Amniotic stem cell (primary cell): ENCODE data around the gene ACP2.
A peak's percentile ranks its signal among the peaks of the same experiment; 100 is the strongest.
"Not testable (repeated sequence)": the region's sequence is repeated elsewhere in the genome, so short reads cannot be mapped to it uniquely, and the experiment has no call there.

Source experiments
- DNase-seq: peaks from one replicate; lab custom pipeline; 2025; lab: John Stamatoyannopoulos, UW

Gene ACP2

DNA sequence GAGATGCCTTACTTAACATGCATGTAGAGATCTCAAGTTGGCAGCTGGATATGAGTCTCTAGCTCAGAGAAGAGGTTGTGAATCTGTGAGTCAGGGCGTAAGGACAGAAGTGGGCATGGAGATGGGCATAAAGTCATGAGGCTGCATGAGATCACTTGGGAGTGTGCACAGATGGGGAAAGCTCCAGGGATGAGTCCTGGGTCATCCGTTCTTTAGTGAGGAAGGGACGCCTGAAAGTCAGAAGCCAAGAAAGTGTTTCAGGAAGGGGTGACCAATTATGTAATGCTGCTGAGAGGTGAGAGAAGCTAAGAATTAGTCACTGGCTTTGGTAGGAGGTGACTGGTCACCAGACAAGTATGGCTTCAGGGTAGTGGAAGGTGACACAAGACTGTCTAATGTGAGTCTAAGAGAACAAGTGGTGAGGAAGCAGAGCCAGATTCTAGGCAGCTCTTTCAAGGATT is 6.7 kb downstream of the ACP2 start:
- no peak for DNase-seq

- DNase-seq, result no peak
These were observed 8.8 kb downstream of the ACP2 start for GRCh38 chr11:47239852-47240251.

GRCh38 chr11:47236482-47236881 is 12.1 kb downstream of the ACP2 start:
- DNase-seq, result no peak

DNA sequence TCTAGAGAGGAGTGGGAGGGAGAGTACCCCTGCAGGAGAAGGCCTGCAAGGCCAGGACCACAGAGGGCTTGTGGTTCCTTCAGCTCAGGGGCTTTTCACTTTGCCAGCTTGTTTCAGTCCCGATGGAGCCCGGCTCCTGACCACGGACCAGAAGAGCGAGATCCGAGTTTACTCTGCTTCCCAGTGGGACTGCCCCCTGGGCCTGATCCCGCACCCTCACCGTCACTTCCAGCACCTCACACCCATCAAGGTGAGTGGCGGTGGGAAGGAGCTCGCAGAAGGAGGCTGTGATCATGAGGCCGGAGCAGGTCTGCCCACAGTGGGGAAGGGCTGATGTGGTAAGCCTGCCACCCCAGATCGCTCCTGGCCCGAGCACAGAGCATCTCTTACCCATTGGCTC is 13.5 kb downstream of the ACP2 start:
- DNase-seq, result no peak

GRCh38 chr11:47234669-47235100 is 13.9 kb downstream of the ACP2 start:
- no peak for DNase-seq

DNA sequence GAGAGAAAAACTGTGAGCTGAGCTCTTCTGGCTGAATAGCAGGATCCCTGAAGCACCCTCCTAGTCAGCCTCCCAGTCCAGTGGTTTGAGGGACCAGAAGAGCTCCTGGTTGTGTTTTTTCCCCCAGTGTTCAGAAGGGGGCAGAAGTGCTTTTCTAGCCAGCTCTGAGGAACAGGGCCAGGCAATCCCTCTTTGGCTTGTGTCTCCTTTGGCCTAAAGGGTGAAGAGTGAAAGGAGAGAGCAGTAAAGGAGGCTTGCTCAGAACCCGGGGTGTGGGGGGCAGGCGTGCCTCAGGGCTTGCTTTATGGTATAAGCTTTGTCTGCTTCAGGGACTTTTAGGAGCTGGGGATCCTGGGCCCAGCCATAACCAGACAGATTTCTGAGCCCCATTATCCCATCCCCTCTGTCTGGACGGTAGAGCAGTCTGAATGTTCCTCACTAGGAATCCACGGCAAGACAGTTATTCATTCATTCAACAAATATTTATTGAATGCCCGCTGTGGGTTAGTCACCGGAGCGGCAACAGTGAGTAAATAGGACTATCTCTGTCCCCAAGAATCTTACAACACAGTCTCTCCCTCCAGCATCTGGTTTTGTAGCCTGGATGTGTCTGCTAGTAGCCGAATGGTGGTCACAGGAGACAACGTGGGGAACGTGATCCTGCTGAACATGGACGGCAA is 14.5 kb downstream of the ACP2 start:
- DNase-seq, result no peak

- no peak for DNase-seq
These were observed 15.6 kb downstream of the ACP2 start for GRCh38 chr11:47233051-47233450.

DNA sequence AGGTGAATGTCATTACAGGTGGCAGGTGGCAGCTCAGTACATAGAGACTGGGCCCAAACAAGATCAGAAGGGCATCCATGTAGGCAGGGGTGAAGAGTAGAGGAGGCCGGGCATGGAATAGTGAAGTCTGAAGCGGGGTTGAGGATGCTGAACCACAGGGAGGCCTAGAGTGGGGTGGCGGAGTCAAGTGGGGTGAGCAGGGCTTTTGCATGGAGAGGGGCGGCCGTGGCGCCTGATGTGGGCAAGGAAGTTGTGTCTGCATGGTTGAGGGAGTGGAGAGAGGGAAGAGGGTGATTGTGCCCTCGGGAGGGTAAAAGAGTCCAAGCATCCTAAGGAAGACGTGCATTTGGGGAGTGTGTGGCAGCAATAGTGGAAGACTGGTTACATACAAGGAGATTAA is 19.5 kb downstream of the ACP2 start:
- DNase-seq, result no peak

DNA sequence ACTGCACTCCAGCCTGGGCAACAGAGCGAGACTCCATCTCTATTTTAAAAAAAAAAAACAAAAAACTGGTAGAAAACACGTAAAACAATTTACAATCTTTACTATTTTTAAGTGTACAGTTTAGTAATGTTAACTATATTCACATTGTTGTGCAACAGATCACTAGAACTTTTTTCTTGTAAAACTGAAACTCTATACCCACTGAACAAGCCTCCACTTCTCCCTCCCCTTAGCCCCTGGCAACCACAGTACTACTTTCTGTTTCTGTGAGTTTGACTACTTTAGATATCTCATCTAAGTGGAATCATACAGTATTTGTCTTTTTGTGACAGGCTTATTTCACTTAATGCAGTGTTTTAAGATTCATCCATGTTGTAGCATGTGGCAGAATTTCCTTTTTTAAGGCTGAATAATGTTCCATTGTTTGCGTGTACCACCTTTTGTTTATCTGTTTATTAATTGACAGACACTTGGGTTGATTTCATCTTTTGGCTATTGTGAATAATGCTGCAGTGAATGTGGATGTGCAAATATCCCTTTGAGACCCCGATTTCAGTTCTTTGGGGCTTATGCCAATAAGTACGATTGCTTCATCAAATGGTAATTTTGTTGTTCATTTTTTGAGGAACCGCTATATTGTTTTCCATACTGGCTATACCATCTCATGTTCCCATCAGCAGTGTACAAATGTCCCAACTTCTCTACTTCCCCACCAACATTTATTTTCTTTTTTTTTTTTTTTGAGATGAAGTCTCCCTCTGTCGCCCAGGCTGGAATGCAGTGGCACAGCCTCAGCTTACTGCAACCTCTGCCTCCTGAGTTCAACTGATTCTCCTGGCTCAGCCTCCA is 22.8 kb downstream of the ACP2 start:
- no peak for DNase-seq

DNA sequence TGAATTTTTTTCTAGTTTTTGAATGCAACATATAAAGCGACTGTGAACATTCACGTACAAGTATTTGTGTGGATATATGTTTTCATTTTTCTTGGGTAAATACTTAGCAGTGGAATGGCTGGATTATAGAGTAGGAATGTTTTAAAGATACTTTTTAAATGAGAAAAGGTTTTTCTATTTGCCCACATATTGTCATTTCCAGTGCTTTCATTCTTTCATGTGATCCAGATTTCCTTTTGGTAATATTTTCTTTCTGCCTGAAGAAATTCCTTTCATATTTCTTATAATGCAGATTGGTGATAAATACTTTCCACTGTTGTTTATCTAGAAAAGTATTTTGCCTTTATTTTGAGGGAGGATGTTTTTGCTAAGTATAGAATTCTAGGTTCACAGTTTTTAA is 25.9 kb downstream of the ACP2 start:
- DNase-seq, result no peak

- DNase-seq, result no peak
These were observed 28.2 kb downstream of the ACP2 start for GRCh38 chr11:47220401-47220821.

DNA sequence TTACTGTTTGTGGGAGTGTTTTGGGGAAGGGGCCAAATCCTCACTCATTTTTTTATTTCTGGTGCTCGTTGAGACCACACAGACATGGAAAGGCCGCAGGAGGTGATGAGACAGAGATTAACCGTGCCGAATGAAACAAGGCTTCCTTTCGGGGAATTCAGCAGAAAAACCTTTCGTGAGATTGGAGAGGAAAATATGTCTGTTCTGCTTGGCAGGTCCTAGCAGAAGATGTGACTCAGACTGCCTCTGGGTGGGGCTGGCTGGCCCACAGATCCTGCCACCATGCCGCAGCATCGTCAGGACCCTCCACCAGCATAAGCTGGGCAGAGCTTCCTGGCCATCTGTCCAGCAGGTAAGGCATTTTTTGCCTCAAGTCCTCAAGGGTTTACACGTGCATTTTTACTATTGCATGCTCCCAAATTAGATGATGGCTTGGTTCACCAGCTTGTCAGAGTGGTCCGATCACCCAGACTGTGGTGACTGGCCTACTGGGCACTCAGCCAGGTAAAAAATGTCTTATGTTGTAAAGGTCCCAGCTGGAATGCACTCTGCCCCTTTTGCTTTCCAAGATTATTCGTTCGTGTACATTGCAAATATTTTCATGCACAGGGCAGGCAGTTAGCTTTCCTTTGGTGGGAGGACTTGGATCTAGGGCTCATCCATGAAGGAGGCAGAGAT is 32.4 kb downstream of the ACP2 start:
- DNase-seq, result peak; percentile 92

GRCh38 chr11:47215366-47215910 is 33.2 kb downstream of the ACP2 start:
- DNase-seq, result no peak

DNA sequence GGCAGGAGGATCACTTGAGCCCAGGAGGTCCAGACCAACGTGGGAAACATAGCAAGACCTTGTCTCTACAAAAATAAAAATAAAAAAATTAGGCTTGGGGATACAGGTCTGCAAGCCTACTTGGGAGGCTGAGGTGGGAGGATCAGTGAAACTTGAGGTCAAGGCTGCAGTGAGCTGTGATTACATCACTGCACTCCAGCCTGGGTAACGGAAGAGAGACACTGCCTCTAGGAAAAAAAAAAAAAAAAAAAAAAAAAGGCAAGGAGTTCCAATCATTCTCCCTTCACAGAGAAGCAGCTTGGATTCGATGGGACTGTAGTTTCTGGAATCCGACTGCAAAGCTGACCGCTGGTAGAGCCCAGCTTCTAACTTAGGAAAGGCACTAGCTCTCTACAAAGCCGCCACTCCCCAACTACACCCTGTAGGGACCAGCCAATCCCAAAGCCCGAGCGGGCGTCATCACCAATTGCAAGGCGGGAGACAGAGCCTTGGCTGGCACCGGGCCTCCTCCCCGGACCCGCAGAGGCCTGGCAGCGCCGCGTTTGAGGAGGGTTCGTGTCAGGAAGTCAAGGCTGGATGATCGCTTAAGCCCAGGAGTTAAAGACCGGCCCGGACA is 34.6 kb downstream of the ACP2 start:
- no peak for DNase-seq

DNA sequence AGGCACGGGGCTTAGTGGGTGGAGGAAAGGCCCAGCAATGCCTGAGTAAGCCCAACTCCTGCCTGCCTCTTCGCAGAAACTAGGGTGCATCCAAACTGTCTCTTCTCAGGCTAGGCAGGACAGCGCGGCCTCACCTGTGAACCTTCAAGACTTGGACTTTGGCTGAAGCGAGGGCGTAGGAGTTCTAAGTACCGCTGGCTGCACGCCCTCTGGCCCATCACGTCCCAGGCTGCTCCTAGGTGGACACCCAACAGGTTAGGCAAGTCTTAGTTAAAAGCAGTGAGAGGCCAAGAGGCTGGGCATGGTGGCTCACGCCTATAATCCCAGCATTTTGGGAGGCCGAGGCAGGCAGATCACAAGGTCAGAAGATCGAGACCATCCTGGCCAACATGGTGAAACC is 35.7 kb downstream of the ACP2 start:
- no peak for DNase-seq

- no peak for DNase-seq
These were observed 40.0 kb downstream of the ACP2 start for GRCh38 chr11:47208628-47209027.

- not testable (repeated sequence) for DNase-seq
These were observed 40.5 kb downstream of the ACP2 start for GRCh38 chr11:47208008-47208552.

DNA sequence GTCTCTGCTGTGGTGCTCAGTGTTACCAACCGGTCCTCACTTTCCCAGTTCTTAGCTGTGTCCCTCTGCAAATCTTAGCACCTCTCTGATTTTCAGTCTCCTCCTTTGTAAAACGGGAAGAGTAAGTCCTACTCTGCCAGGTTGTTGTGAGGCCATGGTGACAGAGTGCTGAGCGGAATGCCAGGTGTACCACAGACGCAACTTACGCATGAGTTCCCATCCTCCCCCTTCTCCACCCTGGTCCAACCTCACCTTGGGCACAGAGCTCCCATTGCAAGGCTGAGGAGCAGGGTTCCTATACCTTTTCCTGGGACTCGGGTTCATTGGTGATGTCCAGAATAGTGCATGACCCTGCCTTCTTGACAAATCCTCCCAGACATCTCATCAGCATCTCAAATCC is 41.2 kb downstream of the ACP2 start:
- no peak for DNase-seq

DNA sequence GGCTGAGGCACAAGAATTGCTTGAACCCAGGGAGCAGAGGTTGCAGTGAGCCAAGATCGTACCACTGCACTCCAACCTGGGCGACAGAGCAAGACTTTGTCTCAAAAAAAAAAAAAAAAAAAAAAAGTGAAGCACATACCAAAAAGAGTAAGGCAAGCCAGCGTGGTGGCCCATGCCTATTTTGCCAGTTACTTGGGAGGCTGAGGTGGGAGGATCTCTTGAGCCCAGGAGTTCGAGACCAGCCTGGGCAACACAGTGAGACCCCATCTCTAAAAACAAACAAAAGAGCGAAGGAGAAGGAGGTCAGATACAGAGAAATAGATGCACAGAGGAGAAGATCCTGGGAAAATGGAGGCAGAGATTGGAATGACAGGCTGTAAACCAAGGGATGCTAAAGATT is 42.0 kb downstream of the ACP2 start:
- not testable (repeated sequence) for DNase-seq

GRCh38 chr11:47204637-47204989 is 44.0 kb downstream of the ACP2 start:
- DNase-seq, result no peak

- DNase-seq, result no peak
These were observed 46.0 kb downstream of the ACP2 start for GRCh38 chr11:47202576-47202975.

DNA sequence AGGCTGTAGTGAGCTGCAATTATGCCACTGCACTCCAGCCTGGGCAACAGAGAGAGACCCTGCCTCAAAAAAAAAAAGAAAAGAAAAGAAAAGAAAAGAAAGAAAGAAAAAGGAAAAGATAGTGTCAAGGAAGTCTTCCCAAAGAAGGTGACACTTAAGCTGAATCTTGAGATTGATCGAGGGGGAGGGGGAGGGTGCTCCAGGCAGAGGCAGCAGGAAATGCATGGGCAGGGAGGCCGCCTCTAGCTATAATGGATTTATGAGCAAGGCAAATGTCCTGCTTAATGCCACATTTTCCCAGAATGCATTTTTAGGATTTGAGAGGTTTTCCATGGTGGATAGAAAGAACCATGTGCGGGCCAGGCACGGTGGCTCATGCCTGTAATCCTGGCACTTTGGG is 47.6 kb downstream of the ACP2 start:
- DNase-seq, result no peak
